ENCODE measurements around the gene LKAAEAR1.

DNA sequence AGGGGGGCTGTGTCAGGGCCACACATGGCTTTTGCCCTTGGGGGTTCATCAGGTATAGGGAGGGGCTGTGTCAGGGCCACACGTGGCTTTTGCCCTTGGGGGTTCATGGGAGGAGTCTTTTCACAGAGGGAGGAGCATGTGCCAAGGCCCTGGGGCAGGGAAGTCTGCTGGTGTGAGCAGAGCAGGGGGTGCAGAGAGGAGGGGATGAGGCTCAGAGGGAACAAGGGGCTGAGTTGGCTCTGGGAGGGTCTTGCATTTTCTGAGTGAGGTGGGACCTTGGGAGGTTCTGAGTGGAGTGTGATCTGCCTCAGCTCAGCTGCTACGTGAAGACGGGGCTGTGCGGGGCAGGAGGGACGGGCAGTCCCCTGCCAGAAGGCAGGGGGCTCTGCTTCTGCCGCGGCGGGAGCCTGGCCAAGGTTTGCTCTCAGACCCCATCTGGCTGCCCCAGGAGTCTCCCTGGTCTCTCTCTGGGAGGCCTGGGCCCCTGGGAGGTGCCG, 28.8 kb downstream of the LKAAEAR1 start:
- TF ChIP-seq, protein P1, sequence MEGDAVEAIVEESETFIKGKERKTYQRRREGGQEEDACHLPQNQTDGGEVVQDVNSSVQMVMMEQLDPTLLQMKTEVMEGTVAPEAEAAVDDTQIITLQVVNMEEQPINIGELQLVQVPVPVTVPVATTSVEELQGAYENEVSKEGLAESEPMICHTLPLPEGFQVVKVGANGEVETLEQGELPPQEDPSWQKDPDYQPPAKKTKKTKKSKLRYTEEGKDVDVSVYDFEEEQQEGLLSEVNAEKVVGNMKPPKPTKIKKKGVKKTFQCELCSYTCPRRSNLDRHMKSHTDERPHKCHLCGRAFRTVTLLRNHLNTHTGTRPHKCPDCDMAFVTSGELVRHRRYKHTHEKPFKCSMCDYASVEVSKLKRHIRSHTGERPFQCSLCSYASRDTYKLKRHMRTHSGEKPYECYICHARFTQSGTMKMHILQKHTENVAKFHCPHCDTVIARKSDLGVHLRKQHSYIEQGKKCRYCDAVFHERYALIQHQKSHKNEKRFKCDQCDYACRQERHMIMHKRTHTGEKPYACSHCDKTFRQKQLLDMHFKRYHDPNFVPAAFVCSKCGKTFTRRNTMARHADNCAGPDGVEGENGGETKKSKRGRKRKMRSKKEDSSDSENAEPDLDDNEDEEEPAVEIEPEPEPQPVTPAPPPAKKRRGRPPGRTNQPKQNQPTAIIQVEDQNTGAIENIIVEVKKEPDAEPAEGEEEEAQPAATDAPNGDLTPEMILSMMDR (IDR thresholded peaks at IDR 0.05), result no peak
- no peak for TF ChIP-seq POLR2A (IDR thresholded peaks at IDR 0.05)
